ENCODE data around the gene TMCC2. TPM values are rescaled to one million over a fixed set of nuclear protein-coding genes. Genes with fewer than 3 reads are reported as not detected.
A peak's percentile ranks its signal among the peaks of the same experiment; 100 is the strongest.

The TMCC2 gene
- total RNA-seq, 4 donors from 2014 or later = 2.4 to 6.1 (median 5.3) TPM

DNA sequence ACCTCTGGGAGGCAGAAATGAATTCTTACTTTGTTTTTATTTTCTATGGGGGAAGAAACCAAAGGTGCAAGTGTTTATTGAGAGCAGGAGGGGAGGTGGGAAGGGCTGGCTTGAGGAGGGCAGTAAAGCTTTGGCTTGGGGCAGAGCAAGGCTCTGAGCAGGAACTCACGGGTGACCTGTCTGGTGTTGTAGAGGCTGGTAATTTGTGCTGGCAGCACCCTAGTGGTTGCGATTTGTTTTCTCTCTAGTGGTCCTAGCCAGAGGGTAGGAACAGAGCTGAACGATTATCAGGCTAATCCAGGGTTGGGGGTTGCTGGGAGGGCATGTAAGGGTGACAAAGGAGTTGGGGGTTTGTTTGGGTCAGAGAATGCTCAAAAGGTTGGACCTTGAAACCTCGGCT lies 16.6 kb downstream of the TMCC2 start:
- intact Hi-C loops (cut with DNase I; ENCODE audit: low total_unique reads) = no loop called here
- Histone ChIP-seq H3K4me1 (peaks cover 6 to 15% of the 10 kb centered on the region in 2 donors), H3K36me3 (no peaks in the 10 kb centered on the region), H3K4me3 (no peak overlapping the region), H3K9me3 (no peaks in the 10 kb centered on the region), H3K27ac (no peak overlapping the region), H3K27me3 (no peaks in the 10 kb centered on the region)
- DNase-seq = peak in 1 of 2 donors; percentile 3
- TF ChIP-seq, protein P1, sequence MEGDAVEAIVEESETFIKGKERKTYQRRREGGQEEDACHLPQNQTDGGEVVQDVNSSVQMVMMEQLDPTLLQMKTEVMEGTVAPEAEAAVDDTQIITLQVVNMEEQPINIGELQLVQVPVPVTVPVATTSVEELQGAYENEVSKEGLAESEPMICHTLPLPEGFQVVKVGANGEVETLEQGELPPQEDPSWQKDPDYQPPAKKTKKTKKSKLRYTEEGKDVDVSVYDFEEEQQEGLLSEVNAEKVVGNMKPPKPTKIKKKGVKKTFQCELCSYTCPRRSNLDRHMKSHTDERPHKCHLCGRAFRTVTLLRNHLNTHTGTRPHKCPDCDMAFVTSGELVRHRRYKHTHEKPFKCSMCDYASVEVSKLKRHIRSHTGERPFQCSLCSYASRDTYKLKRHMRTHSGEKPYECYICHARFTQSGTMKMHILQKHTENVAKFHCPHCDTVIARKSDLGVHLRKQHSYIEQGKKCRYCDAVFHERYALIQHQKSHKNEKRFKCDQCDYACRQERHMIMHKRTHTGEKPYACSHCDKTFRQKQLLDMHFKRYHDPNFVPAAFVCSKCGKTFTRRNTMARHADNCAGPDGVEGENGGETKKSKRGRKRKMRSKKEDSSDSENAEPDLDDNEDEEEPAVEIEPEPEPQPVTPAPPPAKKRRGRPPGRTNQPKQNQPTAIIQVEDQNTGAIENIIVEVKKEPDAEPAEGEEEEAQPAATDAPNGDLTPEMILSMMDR (IDR thresholded peaks at IDR 0.05) = no peak
- TF ChIP-seq POLR2A (IDR thresholded peaks at IDR 0.05) = no peak

DNA sequence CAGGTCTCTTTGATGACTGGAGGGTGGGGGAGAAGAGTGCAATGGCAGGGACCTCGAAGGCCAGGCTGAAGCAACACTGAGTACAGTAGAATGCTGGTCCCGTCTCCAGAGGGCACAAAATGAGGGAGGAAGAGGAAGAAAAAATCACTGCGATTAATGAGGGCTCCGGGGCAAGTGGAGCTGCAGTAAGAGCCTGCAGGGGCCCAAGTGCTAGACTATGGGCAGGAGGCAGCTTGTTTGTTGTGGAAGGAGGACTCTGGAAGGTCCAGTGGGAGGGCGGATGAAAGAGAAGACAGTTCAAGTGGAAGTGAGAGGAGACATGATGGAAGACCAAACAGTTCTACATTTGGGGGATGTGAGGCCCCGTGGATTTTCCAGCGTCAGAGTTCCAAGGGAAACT lies 17.4 kb downstream of the TMCC2 start:
- DNase-seq = no peak
- Histone ChIP-seq H3K4me3 (no peak overlapping the region), H3K27ac (no peak overlapping the region), H3K27me3 (no peaks in the 10 kb centered on the region), H3K9me3 (no peaks in the 10 kb centered on the region), H3K4me1 (peaks cover 6 to 17% of the 10 kb centered on the region in 2 donors), H3K36me3 (no peaks in the 10 kb centered on the region)
- TF ChIP-seq, protein P1 (IDR thresholded peaks at IDR 0.05) = no peak
- intact Hi-C loops (cut with DNase I; ENCODE audit: low total_unique reads) = no loop called here

DNA sequence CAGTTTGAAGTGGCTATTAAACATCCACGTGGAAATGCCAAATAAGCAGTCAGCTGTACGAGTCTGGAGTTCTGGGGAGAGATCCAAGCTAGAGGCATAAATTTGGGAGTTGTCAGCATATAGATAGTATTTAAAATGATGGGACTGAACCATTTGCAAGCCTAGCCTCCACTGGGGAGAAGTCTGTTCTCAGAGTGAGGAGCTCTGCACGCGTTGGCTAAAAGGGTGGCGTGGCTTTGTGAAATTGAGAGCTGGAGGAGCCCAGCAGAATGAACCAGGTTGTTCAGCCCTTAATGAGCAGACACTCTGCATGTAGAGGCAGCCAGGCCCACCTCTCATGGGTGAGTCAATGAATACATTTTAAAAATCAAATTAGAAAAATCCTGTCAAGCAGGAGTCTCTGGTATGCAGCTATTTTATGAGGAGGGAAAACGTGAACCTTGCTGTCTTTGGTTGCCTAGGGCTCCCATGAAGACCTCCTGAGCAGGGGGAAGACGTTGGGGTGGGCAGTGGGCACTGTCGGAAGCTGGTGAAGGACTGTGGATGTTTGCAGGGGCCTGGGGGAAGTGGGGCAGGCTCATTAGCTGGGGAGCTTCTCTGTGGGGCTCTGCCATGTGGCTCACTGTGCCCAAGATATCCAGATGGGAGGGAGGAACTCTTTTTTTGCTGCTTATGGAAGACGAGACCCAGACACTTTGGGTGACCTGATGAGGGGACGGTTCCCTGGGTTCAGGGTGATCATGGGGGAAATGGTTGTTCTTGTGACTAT lies 18.8 kb downstream of the TMCC2 start:
- TF ChIP-seq POLR2A (IDR thresholded peaks at IDR 0.05) = no peak
- TF ChIP-seq, protein P1 (IDR thresholded peaks at IDR 0.05) = no peak
- H3K4me1 ChIP-seq = peaks cover 6 to 17% of the 10 kb centered on the region in 2 donors
- H3K27ac ChIP-seq = peak overlapping the region; percentile 64 to 74
- H3K36me3 ChIP-seq = no peaks in the 10 kb centered on the region
- H3K9me3 ChIP-seq = no peaks in the 10 kb centered on the region
- DNase-seq = peak in 1 of 2 donors; percentile 9
- H3K27me3 ChIP-seq = no peaks in the 10 kb centered on the region
- H3K4me3 ChIP-seq = no peak overlapping the region
- intact Hi-C loops (cut with DNase I; ENCODE audit: low total_unique reads) = no loop called here

DNA sequence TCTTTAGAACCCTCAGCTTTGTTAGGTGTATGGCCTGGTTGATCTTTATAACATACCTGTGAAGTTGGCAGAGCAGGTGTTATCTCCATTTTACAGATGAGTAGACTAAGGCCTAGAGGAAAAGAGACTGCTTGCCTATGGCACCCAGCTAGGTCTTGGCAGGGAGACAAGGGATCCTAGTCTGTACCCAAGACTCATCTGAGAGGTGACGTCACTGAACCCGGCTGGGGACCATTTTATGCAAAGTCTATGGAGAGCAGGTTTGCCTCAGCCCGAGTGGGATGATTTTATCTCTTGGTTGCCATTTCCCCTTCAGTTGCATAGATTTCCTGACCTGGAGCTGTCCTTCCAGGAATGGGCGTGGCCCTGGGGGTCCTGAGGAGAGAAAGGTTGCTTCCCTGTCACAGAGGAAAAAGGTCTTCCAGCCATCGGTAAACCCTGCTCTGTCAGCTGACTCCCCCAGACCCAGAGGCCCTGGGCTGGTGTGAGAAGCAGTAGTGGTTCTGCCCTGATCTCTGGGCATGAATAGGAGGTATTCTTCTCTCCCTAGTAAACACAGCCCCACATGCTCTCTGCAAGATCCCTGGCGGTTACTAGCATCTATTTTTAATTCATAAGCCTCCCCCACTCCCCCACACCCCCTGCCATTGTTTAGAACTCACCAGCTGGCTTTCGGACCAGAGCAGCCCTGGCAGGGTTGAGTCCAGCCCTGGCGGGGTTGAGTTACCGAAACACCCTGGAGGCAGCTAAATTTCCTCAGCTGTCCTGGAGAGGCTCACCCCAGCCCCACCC lies 19.6 kb downstream of the TMCC2 start:
- peaks cover 6 to 17% of the 10 kb centered on the region in 2 donors for H3K4me1 ChIP-seq
- TF ChIP-seq POLR2A (IDR thresholded peaks at IDR 0.05) = no peak
- TF ChIP-seq, protein P1 (IDR thresholded peaks at IDR 0.05) = peak in 1 of 4 experiments; percentile 7
- H3K4me3 ChIP-seq = no peak overlapping the region
- intact Hi-C loops (cut with DNase I; ENCODE audit: low total_unique reads) = no loop called here
- peak in 1 of 2 donors; percentile 73 for DNase-seq
- peak overlapping the region; percentile 64 to 74 for H3K27ac ChIP-seq
- H3K9me3 ChIP-seq = no peaks in the 10 kb centered on the region
- H3K36me3 ChIP-seq = no peaks in the 10 kb centered on the region
- H3K27me3 ChIP-seq = no peaks in the 10 kb centered on the region

Data from uterus (tissue), 4 donors.